Fibroblast of gingiva (primary cell): Measurements from ENCODE around the gene ARL2.
A peak's percentile ranks its signal among the peaks of the same experiment; 100 is the strongest.
"Not testable (repeated sequence)": the region's sequence is repeated elsewhere in the genome, so short reads cannot be mapped to it uniquely, and the experiment has no call there.

Experiments used
- DNase-seq: peaks from one replicate; pipeline ENCODE4 v3.0.0-alpha.2; 2011; ENCODE audit warnings: low read depth

Gene ARL2

DNA sequence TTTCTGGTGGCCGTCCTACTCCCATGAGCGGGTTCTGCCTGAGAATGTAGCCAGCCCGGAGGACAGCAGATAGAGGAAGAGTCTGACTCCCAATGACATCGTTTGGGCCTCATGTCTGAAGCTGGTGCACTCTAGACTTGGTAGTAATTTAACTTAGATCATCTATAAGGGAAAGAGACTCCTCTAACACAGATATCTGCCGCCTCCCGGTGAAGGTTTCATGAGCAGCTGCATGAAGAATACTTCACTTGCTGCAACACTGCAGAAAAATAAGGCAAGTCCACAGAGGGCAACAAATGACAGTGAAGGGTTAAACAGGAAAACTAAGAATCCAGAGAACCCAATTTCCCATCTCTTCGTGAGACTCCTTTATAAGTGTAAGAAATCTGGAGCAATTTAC, 5.9 kb upstream of the ARL2 start:
- no peak for DNase-seq

DNA sequence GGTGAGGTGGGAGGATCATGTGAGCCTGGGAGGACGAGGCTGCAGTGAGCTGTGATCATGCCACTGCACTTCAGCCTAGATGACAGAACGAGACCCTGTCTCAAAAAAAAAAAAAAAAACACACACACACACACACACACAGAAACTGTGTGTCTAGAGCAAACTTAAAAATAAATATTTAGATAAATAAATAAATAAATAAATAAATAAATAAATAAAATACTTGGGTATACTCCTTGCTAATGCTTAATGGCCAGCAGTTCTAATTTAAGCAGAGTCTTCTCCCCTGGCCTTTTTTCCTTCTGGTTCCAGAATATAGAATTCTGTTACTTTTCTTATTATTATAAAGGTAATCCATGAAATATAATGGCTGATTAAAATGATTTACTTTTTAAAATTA, 5.1 kb upstream of the ARL2 start:
- DNase-seq, result no peak

DNA sequence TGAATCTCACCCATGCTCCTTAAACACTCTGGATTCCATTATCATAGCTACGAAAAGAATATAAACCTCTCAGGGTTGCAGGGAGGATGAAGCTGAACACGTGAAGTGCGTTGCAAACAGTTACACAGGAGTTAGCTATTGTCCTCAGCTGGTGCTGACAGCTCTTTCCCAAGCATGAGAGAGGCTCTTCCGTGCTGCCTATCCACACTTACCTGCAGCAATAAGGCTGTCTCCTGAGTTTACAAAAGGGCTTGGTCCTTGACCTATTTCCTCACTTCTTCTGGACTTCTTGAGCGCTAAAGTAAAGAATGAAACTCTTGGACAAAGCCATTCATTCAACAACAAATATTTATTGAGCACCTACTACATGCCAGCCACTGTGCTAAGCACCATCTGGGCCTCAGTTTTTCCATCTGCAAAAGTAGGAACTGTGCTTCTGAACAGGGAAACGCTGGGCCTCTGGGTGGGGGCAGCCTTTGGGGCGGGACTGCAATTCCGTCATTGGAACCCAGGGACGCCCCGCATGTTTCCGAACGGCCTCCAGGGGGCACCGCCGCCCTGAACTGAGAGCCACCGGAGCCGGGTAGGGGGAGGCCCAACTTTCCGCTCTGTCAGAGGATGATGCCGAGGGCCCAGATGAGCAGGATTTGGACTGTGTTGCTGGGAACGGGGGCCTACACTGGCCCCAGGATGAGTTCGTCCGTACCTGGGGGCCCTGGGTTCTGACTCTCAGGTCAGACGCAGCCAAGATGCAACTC, 651 bp upstream of the ARL2 start:
- peak; percentile 80 for DNase-seq

DNA sequence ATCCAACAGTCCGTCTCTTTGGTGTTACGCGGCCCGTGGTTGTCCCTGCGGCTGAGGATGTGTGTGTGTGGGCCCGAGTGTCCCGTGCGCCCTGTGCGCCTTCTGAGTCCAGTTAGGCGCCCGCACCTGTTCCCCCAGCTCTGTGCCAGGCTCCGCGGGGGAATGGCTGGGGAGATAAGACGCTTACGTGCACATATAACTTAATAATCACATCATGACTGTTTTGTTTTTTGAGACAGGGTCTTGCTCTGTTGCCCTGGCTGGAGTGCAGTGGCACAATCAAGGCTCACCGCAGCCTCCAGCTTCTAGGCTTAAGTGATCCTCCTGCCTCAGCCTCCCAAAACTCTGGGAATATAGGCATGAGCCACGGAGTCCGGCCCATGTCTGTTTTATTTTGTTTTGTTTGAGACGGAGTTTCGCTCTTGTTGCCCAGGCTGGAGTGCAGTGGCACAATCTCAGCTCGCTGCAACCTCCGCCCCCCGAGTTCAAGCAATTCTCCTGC, 817 bp downstream of the ARL2 start:
- peak; percentile 28 for DNase-seq

DNA sequence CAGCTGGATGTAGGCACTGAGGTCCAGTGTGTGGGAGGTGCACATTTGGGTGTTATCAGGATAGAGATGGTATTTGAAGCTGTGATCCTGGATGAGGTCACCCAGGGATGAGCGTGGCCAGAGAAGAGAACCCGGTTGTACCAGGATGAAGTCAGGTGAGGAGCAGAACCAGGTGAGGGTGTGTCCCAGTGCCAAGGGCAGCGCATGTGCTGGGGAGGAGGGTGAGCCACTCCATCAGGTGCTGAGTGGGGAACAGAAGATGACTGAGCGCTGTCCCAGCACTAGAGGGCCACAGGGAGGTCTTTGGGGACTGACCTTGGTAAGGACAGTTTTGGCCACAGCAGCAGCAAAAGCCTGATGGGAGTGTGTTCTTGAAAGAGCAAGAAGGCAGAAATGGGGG, 2.7 kb downstream of the ARL2 start:
- DNase-seq, result no peak

DNA sequence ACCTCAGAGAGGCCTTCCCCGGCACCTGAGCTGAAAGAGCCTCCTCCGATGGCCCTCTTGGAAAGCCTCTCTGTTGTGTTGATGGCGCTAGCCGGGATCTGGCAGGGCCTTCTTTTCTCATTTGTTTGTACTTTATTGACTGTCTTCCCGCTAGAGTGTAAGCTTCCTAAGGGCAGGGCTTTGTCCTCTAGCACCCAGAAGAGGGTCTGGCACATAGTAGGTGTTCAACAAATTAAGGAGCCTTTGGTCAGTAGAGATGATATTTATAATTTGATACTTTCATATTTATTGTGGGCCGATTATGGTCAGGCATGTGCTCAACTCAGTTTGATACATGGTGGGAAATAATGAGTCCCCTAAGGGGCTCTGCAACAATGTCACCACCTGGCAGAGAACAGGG, 4.0 kb downstream of the ARL2 start:
- no peak for DNase-seq

DNA sequence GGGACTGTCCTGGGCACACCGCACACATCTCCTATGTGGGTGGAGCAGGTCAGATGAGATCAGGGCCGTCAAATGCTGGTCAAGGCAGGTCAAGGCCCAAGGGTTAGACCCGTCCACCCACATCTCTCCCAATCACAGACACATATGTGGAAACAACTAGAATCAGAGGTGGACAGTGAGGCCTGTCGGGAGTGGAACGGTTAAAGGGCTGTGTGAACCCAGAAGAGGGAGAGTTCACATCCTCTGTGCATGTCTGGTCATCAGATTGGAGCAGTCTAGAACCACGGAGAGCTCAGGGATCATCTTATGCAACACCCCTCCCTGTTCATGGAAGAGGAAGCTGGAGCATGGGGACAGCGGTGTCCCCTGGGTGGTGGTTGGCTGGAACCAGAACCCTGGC, 5.9 kb downstream of the ARL2 start:
- DNase-seq, result no peak

DNA sequence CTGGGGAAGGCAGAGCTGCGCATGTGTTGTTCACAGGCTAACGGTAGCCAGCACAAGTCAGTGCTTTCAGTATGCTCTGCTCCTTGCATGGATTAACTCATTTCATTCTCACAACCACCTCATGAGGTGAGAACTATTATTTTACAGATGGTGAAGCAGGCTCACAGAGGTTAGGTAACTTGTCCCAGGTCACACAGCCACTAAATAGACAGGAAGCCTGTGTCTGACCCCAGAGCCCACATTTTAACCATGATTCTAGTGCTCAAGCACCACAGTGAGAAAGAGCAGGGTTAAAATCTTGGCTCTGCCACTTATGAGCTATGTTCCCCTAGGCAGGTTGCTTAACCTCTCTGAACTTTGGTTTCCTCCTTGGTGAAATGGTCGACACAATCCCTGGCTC, 7.0 kb downstream of the ARL2 start:
- DNase-seq, result no peak

DNA sequence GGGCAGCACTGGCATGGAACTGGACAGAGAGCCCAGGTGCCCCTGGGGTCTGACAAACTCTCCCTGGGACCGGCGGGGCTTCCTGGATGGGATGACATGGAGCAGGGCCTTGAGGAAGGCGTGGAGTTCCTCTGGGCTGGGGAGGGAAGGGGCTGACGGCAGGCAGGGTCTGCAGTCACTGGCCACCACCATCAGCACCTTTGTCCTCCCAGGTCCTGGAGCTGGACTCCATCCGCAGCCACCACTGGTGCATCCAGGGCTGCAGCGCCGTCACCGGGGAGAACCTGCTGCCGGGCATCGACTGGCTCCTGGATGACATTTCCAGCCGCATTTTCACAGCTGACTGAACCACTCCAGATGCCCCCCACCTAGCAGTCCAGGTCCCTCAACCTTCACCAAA, 7.5 kb downstream of the ARL2 start:
- DNase-seq, result no peak

DNA sequence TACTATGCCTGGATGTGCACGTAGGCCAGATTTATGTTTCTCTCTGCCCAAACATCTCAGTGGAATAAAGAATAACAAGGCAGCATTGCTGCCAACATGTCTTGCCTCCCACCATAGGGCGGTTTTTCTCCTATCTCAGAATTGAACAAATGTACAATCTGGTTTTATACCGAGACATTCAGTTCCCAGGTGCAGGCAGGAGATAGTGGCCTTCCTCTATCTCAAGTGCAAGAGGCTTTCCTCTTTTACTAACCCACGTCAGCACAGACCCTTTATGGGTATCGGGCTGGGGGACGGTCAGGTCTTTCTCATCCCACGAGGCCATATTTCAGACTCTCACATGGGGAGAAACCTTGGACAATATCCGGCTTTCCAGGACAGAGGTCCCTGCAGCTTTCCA, 9.5 kb downstream of the ARL2 start:
- DNase-seq, result not testable (repeated sequence)

DNA sequence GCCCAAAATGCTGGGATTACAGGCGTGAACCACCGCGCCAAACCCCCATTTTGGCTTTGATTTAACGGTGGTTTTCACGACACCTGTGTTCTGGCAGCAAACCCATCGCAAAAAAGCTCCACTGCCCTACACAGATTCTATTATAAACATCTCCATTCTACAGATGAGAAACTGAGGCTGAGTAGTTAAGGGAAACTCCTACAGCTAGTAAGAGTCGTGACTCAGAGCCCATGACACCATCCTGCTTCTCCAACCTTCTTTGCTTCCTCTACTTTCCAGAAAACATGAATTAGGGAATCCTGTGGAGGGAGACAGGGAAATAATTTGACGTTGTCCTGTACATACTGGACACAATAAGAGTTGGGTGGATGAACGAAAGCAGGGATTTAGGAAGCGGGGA, 12.8 kb downstream of the ARL2 start:
- no peak for DNase-seq

DNA sequence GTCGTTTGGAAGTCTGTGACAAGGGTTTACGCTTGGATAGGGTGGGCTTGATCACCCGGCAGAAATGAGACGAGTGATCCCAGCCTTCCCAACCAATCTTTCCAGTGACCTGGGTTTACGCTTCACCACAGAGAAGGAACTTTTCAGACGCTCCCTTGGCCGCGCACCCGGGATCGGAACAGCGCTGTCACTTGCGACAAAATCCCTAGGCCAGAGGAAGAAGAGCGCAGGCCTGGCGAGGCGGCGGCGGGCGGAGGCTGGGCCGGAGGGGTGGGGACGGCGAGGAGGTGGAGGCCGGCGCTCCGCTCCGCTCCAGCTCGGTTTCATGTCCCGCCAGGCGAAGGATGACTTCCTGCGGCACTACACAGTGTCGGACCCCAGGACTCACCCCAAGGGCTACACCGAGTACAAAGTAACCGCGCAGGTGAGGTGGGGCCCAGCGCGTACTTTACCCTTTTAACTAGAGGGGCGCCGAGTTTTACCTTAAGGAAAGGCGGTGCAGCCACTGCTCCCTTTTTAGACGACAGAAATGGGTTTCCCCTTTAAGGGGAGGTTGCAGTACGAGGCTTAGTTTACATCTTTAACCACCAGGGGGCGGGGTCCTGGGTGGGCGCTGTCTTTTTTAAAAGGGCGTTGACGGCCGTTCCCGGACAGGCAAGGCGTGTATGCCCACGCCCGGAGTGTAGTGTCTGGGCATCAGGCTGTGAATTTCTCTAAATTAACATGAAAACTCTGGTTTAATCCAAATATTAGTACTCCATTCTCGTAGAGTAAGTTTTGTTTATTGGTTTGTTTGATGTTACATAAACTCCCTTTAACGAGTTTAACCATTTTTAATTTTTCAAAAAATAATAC, 13.5 kb downstream of the ARL2 start, which contains the start of gene SNX15:
TSS of gene SNX15 (plus strand) at position 227 of the 855 bp plus-strand sequence. CDS start at position 326, 99 bp downstream.
- DNase-seq, result peak; percentile 98

DNA sequence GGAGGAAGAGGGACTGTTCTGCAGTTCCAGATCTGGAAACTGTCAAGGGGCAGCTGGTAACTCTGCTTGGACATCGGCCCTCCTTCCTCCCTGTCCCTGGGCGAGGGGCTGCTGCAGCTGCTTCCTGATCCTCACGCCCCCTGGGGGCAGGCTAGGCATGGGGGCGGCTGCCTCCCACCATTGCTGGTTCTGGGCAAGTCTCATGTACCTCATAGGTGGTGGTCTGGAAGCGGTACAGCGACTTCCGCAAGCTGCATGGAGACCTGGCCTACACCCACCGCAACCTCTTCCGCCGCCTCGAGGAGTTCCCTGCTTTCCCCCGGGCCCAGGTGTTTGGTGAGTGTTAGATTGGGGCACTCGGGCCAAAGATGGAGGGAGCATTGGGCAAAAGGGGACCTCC, 18.3 kb downstream of the ARL2 start:
- no peak for DNase-seq

DNA sequence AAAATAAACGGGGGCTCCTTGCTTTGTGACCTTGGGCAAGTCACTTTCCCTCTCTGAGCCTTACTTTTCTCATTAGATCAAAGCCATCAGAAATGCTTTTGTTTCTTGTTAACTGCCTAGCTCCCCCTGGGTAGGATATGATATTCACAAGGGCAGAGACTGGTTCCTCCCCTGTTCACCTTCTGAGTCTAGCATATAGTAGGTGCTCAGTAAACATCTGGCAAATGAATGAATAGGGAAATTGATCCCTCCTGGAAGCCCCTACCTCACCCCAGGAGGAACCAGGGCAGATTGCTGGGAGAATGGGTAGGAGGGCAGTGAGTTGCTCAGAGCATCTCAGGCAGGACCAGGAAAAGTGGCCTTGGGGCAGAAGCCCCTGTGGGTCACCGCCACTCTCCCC, 20.5 kb downstream of the ARL2 start:
- no peak for DNase-seq

DNA sequence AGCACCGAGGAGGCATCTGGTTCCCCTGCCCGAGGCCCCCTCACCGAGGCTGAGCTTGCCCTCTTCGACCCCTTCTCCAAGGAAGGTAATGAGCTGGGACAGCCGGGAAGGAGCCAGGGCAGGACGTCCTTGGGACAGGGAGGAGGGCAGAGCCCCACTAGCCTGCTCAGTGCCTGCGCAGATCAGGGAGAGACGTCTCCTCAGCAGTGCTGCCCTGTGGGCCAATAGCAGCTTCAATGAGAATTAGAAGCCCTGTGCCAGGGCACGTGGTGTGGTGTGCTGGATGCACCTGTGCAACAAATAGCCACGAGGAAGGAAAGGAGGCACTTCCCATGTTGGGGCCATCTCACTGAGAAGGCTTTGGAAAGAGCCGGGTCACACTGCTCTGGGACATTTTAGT, 21.6 kb downstream of the ARL2 start:
- no peak for DNase-seq

DNA sequence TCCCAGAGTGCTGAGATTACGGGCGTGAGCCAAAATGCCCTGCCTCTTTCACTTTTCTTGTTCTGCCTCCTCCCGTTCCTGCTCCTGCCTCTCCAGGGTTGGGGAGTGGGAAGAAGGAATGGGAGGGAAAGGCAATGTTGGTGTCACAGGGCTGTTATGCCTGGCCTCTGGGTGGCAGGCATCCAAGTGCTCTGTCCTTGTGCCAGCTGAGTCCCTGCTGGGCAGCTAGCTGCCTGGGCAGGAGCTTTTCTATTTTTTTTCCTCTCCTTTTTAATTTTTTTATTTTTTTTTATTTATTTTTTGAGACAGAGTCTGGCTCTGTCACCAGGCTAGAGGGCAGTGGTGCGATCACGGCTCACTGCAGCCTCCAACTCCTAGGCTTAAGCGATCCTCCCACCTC, 23.0 kb downstream of the ARL2 start:
- no peak for DNase-seq

DNA sequence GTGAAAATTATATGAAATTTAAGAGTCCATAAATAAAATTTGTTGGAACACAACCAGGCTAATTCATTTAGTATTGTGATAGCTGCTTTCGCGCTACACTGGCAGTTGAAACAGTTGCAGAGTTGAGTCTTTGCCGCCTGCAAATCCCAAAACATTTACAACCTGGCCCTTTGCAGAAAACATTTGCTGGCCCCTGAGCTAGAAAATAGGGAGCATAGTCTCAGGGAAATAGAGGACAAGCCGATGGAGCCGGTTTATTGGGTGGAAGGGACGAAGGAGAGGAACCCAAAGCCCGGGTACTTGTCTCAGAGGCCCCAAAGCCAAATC, 26.5 kb downstream of the ARL2 start:
- no peak for DNase-seq

DNA sequence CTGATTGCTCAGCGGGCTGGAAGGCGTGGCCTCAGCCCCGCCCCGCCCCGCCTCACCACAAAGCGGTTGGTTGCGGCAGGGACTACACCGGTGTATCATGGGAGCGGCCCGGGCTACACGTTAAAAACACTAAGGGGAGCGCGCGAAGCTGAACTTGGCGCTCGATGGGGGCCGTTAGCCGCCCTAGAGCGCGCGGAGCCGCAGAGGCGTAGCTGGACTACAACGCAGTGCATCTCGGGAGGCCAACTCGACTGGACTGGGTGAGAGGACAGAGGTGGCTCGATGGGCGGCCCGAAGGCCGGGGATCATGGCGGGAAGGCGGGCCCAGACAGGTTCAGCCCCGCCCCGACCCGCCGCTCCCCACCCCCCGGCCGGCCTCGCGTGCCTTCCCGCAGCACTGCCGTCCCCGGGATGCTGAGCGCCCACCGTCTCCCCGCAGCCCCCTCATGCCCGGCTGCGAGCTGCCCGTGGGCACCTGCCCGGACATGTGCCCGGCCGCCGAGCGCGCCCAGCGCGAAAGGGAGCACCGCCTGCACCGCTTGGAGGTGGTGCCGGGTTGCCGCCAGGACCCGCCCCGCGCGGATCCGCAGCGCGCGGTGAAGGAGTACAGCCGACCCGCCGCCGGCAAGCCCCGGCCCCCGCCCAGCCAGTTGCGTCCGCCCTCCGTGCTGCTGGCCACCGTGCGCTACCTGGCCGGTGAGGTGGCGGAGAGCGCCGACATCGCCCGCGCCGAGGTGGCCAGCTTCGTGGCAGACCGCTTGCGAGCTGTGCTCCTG, 27.1 kb downstream of the ARL2 start, which contains the start of gene SAC3D1:
TSS of gene SAC3D1 (plus strand) at position 364 of the 776 bp plus-strand sequence. CDS start at position 447, 83 bp downstream.
- peak; percentile 92 for DNase-seq

DNA sequence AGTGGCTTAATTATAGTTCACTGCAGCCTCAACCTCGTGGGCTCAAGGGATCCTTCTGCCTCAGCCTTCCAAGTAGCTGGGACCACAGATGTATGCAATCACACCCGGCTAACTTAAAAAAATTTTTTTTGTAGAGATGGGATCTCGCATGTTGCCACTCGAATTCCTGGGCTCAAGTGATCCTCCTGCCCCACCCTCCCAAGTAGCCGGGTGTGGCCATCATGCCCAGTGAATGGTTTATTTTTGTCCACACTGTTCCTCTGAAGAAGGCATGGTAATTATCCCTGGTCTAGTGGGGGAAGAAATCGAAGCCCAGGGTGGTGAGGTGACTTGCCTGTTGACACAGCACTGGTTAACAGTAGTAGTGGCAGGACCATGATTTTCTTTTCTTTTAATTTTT, 28.9 kb downstream of the ARL2 start:
- DNase-seq, result no peak

DNA sequence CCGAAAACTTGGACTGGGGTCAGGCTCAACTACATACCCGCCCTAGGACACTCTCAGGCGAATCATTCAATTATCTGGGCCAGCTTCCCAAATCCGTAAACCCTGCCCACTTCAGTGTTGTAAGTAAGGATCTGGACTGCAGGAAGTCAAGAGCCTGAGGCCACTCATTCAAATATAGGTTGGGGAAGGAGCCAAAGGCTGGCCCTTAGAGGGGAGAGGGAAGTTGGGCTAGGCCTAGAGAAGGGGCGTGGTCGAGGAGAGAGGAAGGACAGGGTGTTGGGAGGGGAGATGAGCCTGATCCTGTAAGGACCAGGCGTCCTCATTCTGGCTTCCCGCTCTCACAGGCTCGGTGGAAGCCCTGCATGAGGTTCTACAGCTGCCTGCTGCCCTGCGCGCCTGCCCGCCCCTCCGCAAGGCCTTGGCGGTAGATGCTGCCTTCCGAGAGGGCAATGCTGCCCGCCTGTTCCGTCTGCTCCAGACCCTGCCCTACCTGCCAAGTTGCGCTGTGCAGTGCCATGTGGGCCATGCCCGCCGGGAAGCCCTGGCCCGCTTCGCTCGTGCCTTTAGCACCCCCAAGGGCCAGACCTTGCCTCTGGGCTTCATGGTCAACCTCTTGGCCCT, 30.0 kb downstream of the ARL2 start:
- DNase-seq, result peak; percentile 48

DNA sequence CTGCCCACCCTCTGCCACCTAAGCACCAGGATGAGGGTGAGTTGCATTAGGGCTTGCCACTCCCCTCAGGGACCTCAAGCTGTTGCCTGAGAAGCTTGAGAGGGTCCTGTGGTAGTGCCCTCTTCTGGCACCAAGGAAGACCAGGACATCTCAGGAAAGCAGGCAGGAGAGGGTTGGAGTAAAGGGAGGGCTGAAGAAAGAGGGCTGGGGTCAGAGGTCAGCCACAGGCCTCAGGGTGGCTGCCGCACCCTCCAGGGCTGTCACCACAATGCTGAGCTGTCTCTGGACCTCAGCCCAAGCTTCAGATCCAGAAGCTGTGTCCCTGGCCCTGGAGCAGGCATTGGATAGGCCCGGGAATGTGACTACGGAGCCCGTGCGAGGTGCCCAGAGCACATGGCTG, 31.1 kb downstream of the ARL2 start:
- no peak for DNase-seq

DNA sequence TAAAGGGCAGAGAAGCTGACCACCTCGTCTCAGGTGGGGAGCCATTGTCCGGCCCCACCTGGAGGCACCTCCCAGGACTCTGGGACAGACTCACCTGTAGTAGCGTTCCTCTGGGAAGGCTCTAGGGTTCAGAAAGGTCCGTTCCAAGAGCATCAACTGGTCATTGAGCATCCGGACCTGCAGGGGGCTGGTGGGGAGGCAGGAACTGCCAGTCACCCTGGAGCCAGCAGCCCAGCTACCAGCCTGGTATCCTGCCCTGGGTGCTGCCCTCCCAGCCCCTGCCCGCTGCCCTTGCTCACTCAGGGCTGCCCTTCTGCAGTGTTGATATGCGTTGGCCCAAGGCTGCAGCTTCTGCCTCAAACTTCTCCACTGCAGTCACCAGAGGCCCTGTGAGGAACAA, 31.8 kb downstream of the ARL2 start:
- DNase-seq, result no peak
